Transverse colon (tissue), 4 donors: ENCODE data around the gene CEBPE. TPM values are rescaled to one million over a fixed set of nuclear protein-coding genes. Genes with fewer than 3 reads are reported as not detected.
A peak's percentile ranks its signal among the peaks of the same experiment; 100 is the strongest.

Source experiments
- DNase-seq: peaks from one replicate; pipeline ENCODE4 v3.0.0-alpha.2; 2019
- H3K27ac ChIP-seq, 4 donors: fragments of 200-600 bp; sonication (generic); 2 replicates each; pipeline ENCODE4 v1.5.1; 2016 to 2018; ENCODE audit warnings: inconsistent platforms in 4 of 4
- H3K27me3 ChIP-seq: fragments of 200-600 bp; sonication (generic); 2 replicates; pipeline ENCODE4 v1.5.1; 2017; ENCODE audit warnings: inconsistent platforms
- H3K36me3 ChIP-seq, 4 donors: fragments of 200-600 bp; sonication (generic); 2 replicates each; pipeline ENCODE4 v1.5.1; 2017 to 2019; ENCODE audit warnings: inconsistent platforms in 4 of 4
- H3K4me1 ChIP-seq, 4 donors: fragments of 200-600 bp; sonication (generic); 2 replicates each; pipeline ENCODE4 v1.5.1; 2017 to 2020; ENCODE audit warnings: inconsistent platforms in 4 of 4
- H3K4me3 ChIP-seq, 4 donors: fragments of 200-600 bp; sonication (generic); 1 replicate in 1 of 4; 2 replicates in 3 of 4; pipeline versions ENCODE4 v1.5.1 to v1.6.1; 2017 to 2019; ENCODE audit warnings: inconsistent platforms in 4 of 4
- H3K9me3 ChIP-seq, 2 donors: fragments of 200-600 bp; sonication (generic); 2 replicates each; pipeline ENCODE4 v1.5.1; 2017 to 2019; ENCODE audit warnings: inconsistent platforms in 2 of 2
- CTCF ChIP-seq, 5 experiments: fragments of 200-600 bp in 3 of 5; fragments of 450-650 bp in 2 of 5; sonication (generic) in 3 of 5; IDR thresholded peaks; 1 replicate in 2 of 5; 2 replicates in 3 of 5; pipeline ENCODE4 v1.5.1; 2016 to 2017; ENCODE audit warnings: antibody characterized with exemption in 5 of 5, inconsistent platforms in 3 of 5, mild to moderate bottlenecking in 2 of 5, moderate library complexity in 1 of 5
- EP300 ChIP-seq: sonication (generic); formaldehyde crosslinking; IDR thresholded peaks from one replicate; pipeline ENCODE4 v1.6.1; 2017; ENCODE audit warnings: antibody characterized with exemption, low read depth
- POLR2A ChIP-seq: fragments of 450-650 bp; IDR thresholded peaks from one replicate; pipeline ENCODE4 v1.6.1; 2016; ENCODE audit warnings: antibody characterized with exemption, mild to moderate bottlenecking, moderate library complexity
- POLR2AphosphoS5 ChIP-seq, 3 donors: sonication (generic); formaldehyde crosslinking; IDR thresholded peaks; one replicate each; pipeline ENCODE4 v1.6.1; 2016; ENCODE audit warnings: antibody characterized with exemption in 3 of 3
- WGBS, 2 donors: methylation state at CpG; one replicate each; pipeline ENCODE4 v1.1.5; 2018; ENCODE audit warnings: low coverage in 1 of 2; 5-methylcytosine and 5-hydroxymethylcytosine counted together
- in situ Hi-C, 4 donors: fragments of 200-750 bp; cut with MboI; loops; one replicate each; pipeline versions ENCODE4 v1.15.0 to v1.15.1; 2017; ENCODE audit warnings: low sequenced_read_pairs in 3 of 4, low pct_ligation_motif_present in 1 of 4, low pct_unique_long_range_greater_than_20kb in 1 of 4
- intact Hi-C: fragments of 100-400 bp; cut with DNase I; formaldehyde crosslinking; loops from one replicate; pipeline ENCODE4 v1.15.1; 2023; ENCODE audit warnings: low total_unique reads
- total RNA-seq, 4 donors: library from RNA; depleted of rRNA; stranded (reverse); fragments of >200 nt; gene quantifications; one replicate each; pipeline ENCODE4 v1.1.0, GENCODE V29; 2016

Gene CEBPE
- total RNA-seq, 4 donors from 2014 or later = not detected

DNA sequence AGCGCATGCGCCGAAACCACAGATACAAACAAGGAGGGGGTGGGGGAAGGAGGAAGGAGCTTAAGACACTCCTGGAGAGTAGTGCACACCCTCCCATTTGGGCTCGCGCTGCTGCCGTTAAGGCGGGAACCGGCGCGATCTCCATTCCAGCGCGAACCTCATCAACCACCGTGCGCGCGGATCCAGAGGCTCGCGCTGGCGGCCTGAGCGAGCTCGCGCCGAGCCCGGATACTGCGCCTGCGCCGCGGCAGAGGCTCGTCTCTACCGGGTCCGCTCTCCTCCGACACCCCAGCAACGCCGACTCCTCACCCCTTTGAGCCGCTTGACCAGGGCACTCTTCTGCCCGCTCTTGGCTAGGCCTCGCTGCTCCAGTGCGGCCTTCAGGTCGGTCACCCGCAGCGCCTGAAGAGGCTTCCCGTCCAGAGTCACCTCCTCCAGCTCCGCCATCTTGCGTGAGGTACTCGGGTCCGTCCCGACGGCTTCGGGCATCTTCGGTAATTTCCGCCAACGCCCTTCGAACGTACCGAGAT, 24.3 kb downstream of the CEBPE start, which contains the start of gene ACIN1:
TSS of gene ACIN1 (minus strand) at position 471 of the 530 bp plus-strand sequence. CDS start at position 447, 24 bp downstream.
- Histone ChIP-seq H3K27me3 (no peaks in the 10 kb centered on the region), H3K4me1 (peaks cover 22 to 39% (median 26%) of the 10 kb centered on the region in 4 donors), H3K4me3 (peak within 1 kb of the TSS; percentile 65 to 93 (median 84)), H3K9me3 (no peaks in the 10 kb centered on the region), H3K27ac (peak within 1 kb of the TSS; percentile 94 to 100 (median 98)), H3K36me3 (peaks cover 0 to 37% (median 12%) of the 10 kb centered on the region in 4 donors)
- intact Hi-C loops (no loop called here), in situ Hi-C loops (no loop called here)
- WGBS, 2 donors = 2% methylated on average over 26 to 38 of the region's 55 CpGs
- DNase-seq = no peak
- no peak for TF ChIP-seq EP300
- peak; percentile 66 for TF ChIP-seq POLR2A
- peak; percentile 24 to 87 (median 65) for TF ChIP-seq POLR2AphosphoS5 (IDR thresholded peaks at IDR 0.05)
- TF ChIP-seq CTCF (IDR thresholded peaks at IDR 0.05) = no peak

GRCh38 chr14:23093991-23094665, 24.9 kb downstream of the CEBPE start:
- intact Hi-C loops (no loop called here), in situ Hi-C loops (no loop called here)
- Histone ChIP-seq H3K9me3 (no peaks in the 10 kb centered on the region), H3K4me3 (peak overlapping the region; percentile 53 to 86 (median 70)), H3K4me1 (peaks cover 22 to 39% (median 26%) of the 10 kb centered on the region in 4 donors), H3K27ac (peak overlapping the region; percentile 94 to 100 (median 98)), H3K36me3 (peaks cover 0 to 43% (median 15%) of the 10 kb centered on the region in 4 donors), H3K27me3 (no peaks in the 10 kb centered on the region)
- TF ChIP-seq CTCF (IDR thresholded peaks at IDR 0.05) = no peak
- TF ChIP-seq EP300 = no peak
- TF ChIP-seq POLR2A = no peak
- TF ChIP-seq POLR2AphosphoS5 (IDR thresholded peaks at IDR 0.05) = no peak
- 1 to 3% methylated on average over 13 to 14 of the region's 14 CpGs for WGBS, 2 donors
- DNase-seq = no peak

- Histone ChIP-seq H3K4me1 (peaks cover 22 to 39% (median 26%) of the 10 kb centered on the region in 4 donors), H3K27ac (peak overlapping the region in 1 of 4 donors; percentile 94), H3K4me3 (peak overlapping the region in 3 of 4 donors; percentile 53 to 86 (median 65)), H3K36me3 (peaks cover 0 to 49% (median 18%) of the 10 kb centered on the region in 4 donors), H3K27me3 (no peaks in the 10 kb centered on the region), H3K9me3 (no peaks in the 10 kb centered on the region)
- 68% methylated on average over 2 of the region's 2 CpGs for WGBS, 2 donors
- intact Hi-C loops (no loop called here), in situ Hi-C loops (no loop called here)
- TF ChIP-seq POLR2A (no peak), CTCF (IDR thresholded peaks at IDR 0.05) (no peak), EP300 (no peak), POLR2AphosphoS5 (IDR thresholded peaks at IDR 0.05) (no peak)
- DNase-seq = no peak
These were observed 25.5 kb downstream of the CEBPE start for GRCh38 chr14:23093526-23093925.

- no peaks in the 10 kb centered on the region for H3K27me3 ChIP-seq
- H3K36me3 ChIP-seq = peaks cover 0 to 50% (median 18%) of the 10 kb centered on the region in 4 donors
- in situ Hi-C loops (no loop called here), intact Hi-C loops (no loop called here)
- peak overlapping the region in 1 of 4 donors; percentile 86 for H3K4me3 ChIP-seq
- DNase-seq = no peak
- no peaks in the 10 kb centered on the region for H3K9me3 ChIP-seq
- WGBS, 2 donors = 49 to 71% methylated on average over 2 of the region's 2 CpGs
- H3K27ac ChIP-seq = no peak overlapping the region
- TF ChIP-seq CTCF (IDR thresholded peaks at IDR 0.05) (no peak), EP300 (no peak), POLR2A (no peak), POLR2AphosphoS5 (IDR thresholded peaks at IDR 0.05) (no peak)
- H3K4me1 ChIP-seq = peaks cover 22 to 39% (median 26%) of the 10 kb centered on the region in 4 donors
These were observed 26.0 kb downstream of the CEBPE start for GRCh38 chr14:23093104-23093503.
